GM18867 (cell line): ENCODE data around the gene CTDSPL.

Experiments
- ATAC-seq: cut with Tn5 transposase; IDR thresholded peaks from one replicate; pipeline ENCODE4 v1.9.1; 2021; ENCODE audit warnings: mild to moderate bottlenecking, moderate library complexity; ENCODE audit not compliant: unreplicated experiment

CTDSPL gene

DNA sequence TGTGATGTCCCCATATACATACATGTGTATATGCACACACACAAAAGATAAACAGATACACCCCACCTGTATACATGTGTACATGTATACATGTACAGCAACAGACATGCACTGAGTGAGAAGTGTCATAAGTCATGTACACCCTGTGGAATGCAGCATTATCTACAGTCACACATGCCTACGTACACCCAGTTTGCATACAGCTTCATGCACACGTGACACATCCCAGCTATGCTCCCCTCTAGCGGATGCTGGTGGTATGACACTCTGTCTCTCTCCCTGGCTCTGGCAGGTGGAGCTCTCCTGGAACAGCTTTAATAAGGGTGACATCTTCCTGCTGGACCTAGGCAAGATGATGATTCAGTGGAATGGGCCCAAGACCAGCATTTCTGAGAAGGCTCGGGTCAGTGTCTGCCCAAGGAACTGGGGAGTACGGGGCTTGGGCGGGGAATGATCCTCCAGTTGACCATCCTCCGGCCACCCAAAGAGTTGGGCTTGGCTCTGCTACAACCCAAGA lies 135.2 kb downstream of the CTDSPL start:
- ATAC-seq = peak; percentile 56

DNA sequence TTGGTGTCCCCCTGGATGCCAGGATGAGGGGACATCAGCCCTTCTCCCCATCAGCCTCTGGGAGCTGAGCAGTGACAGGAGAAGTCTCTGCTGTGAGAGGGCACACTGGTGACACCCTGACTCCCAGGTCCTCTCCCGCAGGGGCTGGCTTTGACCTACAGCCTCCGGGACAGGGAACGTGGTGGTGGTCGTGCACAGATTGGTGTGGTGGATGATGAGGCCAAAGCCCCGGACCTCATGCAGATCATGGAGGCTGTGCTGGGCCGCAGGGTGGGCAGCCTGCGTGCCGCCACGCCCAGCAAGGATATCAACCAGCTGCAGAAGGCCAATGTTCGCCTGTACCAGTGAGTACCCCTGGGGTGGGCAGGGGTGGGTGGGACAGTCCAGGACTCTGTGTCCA lies 135.7 kb downstream of the CTDSPL start:
- no peak for ATAC-seq

GRCh38 chr3:37997791-37998370 lies 136.2 kb downstream of the CTDSPL start:
- no peak for ATAC-seq

- no peak for ATAC-seq
Measured at GRCh38 chr3:37999836-38000235, 138.2 kb downstream of the CTDSPL start.

DNA sequence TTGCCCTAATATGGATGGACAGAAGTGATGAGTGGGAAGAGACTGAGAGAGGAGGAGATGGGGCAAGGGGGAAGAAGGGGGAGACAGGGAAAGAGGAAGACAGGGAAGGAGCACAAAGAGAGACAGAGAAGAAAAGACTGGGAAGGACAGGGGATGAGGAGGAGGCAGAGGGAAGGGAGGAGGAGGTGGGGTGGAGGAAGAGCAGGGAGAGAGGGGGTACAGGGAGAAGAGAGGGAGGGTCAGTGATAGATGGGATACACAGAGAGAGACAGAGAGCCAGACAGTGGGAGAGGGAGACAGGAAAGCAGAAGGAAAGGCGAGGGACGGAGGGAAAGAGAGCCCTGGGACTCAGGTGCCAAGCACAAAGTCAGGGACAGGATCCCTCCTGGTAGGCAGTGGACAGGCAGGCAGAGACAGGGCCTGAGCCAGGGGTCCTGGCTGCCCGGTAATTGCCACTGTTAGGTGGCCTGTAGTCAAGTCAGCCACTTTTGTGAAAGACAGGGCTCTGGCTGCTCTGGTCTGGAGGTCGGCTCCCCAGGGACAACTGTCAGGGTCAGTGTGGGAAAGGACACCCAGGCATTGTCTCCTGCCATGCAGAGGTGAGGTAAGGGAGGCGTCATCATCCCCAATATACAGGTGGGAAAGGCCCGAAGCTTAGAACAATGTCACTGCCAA lies 138.7 kb downstream of the CTDSPL start:
- ATAC-seq = no peak

DNA sequence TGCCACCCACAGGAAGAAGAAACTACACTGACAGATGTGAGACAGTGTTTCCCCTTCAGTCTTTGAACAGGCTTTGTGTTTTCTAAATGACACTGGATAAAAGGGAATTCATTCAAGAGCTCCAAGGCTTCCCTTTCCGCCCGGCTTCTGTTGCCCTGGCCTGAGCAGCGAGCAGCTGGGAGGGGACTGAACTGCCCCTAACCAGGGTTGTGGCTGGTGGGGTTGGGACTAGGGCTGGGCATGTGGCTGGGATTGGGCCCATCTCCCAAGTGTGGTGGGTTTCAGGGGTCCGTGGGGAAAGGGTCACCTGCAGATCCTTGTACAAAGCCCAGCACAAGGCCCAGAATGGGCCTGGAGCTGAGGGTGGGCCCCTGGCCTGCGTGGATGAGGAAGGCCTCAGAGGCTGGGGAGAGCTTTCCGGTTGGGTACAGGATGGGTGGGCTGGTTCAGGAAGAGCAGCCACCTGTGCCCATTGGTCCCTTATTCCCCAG lies 139.3 kb downstream of the CTDSPL start:
- ATAC-seq = no peak

GRCh38 chr3:38001456-38002081 lies 139.9 kb downstream of the CTDSPL start:
- ATAC-seq = no peak

- no peak for ATAC-seq
Measured at GRCh38 chr3:38002291-38002876, 140.7 kb downstream of the CTDSPL start.

DNA sequence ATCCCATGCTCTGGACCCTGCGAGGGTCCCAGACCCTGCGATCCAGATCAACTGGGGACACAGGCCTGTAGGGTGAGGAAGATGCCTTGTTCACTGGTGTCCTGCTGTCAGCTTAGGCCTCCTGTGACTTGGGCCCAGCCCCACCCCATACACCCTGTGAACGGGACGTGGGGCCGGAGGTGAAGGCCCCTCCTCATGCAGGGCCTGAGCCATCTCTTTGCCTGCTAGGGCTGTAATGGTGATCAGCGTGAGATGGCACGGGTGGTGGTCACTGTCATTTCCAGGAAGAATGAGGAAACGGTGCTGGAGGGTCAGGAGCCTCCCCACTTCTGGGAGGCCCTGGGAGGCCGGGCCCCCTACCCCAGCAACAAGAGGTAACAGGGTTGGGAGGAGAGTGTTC lies 141.3 kb downstream of the CTDSPL start:
- ATAC-seq = no peak

DNA sequence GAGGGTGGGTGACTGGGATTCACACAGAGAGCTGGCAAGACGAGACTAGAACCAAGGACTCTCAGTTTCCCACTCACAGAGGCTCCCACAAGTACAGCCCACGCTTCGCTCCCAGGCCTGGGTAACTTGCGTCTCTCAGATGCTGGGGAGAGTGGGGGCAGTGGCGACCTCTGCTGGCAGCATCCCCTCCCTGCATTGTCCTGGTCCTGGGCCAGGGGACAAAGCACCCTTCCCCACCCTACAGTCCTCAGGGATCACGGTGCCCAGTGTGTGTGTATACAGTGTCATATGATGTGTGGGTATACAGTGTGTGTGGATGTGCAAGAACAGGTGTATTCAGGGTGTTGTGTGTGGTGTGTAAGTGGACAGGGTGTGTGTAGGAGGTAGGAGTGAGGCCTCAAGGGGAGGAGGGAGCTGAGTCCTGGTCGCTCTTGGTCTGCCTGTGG lies 141.7 kb downstream of the CTDSPL start:
- ATAC-seq = no peak

DNA sequence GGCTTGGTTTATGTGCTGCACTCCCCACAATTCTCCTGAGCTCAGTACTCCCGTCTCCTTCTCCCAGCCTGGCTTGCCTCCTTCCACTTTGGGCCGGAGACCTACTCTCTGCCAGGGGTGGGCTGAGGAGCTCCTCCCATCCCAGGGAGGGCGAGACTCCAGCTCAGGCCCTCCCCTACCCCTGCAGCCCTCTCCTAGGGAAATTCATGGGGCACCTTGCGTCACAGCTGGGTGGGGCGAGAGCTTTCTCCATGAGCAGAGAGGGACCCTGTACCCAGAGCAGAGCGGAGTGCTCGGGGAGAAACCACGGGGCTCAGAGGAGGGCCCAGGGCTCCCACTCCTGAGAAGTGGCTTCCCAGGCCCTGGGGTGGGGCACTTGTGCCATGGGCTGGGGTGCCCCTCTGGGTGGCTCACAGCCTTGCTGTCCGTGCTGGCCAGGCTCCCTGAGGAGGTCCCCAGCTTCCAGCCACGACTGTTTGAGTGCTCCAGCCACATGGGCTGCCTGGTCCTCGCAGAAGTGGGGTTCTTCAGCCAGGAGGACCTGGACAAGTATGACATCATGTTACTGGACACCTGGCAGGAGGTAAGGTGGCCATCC lies 142.2 kb downstream of the CTDSPL start:
- no peak for ATAC-seq

- ATAC-seq = peak; percentile 61
Measured at GRCh38 chr3:38004415-38005075, 142.9 kb downstream of the CTDSPL start.

DNA sequence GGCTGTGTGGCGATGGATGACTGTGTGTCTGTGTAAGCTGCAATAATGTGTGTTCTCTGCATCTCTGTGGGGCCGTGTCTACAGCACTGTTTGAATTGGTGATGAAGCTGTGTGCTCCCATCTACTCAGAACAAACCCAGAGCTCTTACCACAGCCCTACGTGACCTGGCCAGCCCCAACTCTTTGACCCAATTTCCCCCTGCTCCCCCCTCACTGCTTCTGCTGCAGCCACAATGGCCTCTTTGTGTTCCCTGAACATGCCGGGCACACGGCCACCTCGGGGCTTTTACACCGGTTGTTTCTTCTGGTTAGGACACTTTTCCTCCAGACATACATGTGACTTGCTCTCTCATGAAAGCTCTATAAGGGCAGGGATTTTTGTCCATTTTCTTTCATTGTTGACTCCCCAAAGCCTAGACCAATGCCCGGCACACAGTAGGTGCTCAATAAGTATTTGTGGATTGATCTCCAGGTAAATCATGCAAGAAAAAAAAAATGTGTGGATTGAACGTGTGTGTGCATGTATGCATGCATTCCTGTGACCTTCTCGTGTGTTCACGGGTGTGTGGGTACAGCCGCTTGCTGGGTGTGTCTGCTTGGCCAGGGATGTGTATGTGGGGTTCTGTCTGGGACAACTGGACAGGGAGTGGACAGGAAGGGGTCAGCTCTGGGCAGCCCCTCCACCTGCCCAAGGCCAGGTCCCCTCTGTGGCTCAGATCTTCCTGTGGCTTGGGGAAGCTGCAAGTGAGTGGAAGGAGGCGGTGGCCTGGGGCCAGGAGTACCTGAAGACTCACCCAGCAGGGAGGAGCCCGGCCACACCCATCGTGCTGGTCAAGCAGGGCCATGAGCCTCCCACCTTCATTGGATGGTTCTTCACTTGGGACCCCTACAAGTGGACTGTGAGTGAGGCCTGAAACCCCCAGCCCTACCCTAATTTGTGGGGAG lies 143.7 kb downstream of the CTDSPL start:
- ATAC-seq = no peak

- ATAC-seq = no peak
Measured at GRCh38 chr3:38006031-38006430, 144.4 kb downstream of the CTDSPL start.

DNA sequence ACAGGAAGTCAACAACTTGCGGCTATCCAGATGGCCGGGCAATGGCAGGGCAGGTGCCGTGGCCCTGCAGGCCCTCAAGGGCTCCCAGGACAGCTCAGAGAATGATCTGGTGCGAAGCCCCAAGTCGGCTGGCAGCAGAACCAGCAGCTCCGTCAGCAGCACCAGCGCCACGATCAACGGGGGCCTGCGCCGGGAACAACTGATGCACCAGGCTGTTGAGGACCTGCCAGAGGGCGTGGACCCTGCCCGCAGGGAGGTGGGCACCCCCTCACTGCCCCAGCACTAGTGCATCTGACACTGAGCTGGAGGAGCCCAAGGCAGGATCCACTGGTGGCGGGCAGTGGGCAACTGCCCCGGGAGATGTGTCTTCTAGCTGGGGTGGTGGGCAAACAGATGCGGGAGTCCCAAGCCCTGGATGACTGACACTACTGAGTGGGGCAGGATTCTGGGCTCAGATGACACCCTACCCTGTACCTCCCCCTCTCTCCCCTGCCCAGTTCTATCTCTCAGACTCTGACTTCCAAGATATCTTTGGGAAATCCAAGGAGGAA lies 144.8 kb downstream of the CTDSPL start:
- ATAC-seq = no peak

DNA sequence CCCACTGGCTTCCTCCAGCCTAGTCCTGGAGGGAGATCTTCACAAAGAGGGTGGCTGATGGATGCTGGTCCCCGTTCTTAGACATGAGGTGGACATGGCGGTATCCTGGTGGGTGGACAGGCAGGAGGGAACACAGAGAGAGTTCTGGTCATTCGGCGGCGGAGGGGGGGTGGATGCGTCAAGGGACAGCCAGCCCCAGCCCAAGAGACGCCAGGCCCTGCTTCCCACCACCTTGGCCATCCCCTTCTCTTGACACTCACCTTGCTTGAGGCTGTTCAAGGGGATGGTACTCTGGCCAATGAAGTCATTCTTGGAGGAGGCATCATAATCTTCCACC lies 146.0 kb downstream of the CTDSPL start:
- ATAC-seq = no peak

- ATAC-seq = no peak
Measured at GRCh38 chr3:38008191-38008701, 146.6 kb downstream of the CTDSPL start.

DNA sequence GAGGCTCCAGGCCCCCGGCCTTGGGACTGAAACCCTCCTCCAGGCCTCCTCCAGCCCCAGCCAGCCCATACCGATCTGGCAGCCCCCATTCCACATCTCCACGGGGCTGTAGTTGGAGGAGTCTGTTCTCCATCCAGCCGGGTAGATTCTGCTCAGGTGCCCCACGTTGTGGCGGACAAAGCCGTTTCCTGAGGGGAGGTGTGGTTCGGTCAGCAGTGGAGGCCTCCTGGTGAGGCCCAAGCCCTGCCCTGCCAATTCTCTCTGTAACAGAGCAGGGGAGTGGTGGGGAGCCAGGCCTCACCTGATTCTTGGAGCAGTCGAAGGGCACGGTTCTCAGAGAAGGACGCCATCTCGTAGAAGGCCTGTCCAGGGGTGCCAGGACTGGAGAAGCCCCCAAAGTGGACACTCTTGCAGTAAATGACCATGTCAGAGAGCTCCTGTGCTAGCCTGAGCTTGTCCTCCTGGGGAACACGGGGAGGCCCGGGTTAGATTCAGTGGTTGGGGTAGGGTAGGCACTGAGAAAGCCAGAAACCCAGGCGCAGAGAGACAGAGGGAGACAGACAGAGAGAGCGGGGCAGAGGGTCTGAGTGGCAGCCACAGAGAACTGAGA lies 147.4 kb downstream of the CTDSPL start:
- no peak for ATAC-seq
